Tibial nerve (tissue), 3 donors: ENCODE data around the gene RPS6KA6.

Experiments used
- POLR2A ChIP-seq, 2 donors: fragments of 450-650 bp; IDR thresholded peaks; one replicate each; pipeline ENCODE4 v1.6.1; 2017; ENCODE audit warnings: antibody characterized with exemption in 2 of 2, mild to moderate bottlenecking in 2 of 2, moderate library complexity in 2 of 2
- TF ChIP-seq, protein P1 (sequence below), 5 experiments: fragments of 200-600 bp in 3 of 5; fragments of 450-650 bp in 2 of 5; sonication (generic) in 3 of 5; IDR thresholded peaks; one replicate each; pipeline ENCODE4 v1.5.1; 2016 to 2019; ENCODE audit warnings: antibody characterized with exemption in 5 of 5, mild to moderate bottlenecking in 3 of 5, moderate library complexity in 2 of 5

- TF ChIP-seq, protein P1, sequence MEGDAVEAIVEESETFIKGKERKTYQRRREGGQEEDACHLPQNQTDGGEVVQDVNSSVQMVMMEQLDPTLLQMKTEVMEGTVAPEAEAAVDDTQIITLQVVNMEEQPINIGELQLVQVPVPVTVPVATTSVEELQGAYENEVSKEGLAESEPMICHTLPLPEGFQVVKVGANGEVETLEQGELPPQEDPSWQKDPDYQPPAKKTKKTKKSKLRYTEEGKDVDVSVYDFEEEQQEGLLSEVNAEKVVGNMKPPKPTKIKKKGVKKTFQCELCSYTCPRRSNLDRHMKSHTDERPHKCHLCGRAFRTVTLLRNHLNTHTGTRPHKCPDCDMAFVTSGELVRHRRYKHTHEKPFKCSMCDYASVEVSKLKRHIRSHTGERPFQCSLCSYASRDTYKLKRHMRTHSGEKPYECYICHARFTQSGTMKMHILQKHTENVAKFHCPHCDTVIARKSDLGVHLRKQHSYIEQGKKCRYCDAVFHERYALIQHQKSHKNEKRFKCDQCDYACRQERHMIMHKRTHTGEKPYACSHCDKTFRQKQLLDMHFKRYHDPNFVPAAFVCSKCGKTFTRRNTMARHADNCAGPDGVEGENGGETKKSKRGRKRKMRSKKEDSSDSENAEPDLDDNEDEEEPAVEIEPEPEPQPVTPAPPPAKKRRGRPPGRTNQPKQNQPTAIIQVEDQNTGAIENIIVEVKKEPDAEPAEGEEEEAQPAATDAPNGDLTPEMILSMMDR (IDR thresholded peaks at IDR 0.05), result peak; percentile 22 to 51 (median 36)
- TF ChIP-seq POLR2A (IDR thresholded peaks at IDR 0.05), result no peak
Measured at GRCh38 chrX:84046403-84046984, 141.5 kb downstream of the RPS6KA6 start.
